CD4-positive, alpha-beta T cell treated with Interleukin-6 for 4 hours (primary cell): ENCODE results near the gene CYB5A.
"Not testable (repeated sequence)": the region's sequence is repeated elsewhere in the genome, so short reads cannot be mapped to it uniquely, and the experiment has no call there.

Experiments
- DNase-seq: peaks from one replicate; pipeline ENCODE4 v3.0.0-alpha.2; 2020; ENCODE audit warnings: mixed read lengths

Gene CYB5A, protein sequence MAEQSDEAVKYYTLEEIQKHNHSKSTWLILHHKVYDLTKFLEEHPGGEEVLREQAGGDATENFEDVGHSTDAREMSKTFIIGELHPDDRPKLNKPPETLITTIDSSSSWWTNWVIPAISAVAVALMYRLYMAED

DNA sequence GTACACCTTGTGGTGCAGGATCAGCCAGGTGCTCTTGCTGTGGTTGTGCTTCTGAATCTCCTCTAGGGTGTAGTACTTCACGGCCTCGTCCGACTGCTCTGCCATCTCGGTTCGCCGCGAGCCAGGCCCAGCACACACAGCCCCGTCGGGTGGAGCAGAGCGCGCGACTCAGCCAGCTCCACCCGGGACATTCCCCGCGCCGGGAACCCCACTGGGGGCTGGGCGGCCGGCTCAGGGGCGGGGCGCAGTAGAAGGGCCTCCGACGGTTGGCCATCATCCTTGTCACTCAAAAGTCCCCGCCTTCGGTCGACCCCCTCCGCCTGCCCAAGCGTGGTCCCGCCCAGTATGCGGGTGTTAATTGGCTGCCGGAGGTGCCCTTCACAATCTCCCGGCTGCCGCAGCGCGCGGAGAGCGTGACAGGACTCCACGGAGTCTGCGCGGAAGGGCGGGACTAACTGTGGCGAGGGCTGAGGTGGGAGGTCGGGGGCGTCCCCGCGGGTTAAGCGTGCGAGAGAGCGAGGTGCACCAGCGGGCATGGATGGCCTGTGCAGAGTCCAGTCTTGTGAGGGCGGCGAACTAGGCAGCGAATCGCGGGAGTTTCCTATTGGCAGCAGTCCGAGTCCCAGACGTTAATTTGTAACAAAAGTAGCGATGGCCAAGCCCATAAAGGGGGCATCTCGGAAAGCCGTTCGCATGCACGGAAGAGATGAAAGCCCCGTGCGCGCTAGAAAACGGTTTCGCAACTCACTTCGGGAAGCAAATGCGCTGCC lies at the start of gene CYB5A:
CYB5A (minus strand) TSS at position 193 of the 770 bp plus-strand sequence; CDS start at position 105, 88 bp downstream.
- DNase-seq: peak; percentile 98

DNA sequence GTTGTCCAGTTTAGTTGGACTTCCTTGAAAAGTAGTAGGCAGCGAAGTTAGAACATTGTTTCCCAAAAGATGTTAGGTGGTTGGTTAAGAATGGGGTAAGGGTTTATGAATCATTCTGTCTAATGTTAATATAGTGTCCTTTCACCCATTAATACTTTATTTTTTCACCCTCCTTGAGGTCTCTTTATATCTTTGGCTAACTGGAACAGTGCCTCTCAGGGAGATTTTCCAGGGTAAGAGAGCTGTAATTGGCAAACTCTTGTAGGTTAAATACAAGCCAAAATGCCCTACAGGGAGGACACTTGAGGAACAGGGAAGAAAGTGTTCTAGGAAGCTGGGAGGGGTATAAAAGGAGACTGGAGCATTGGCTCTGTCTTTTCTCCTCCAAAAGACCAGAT lies 46.1 kb upstream of the CYB5A start:
- no peak for DNase-seq

DNA sequence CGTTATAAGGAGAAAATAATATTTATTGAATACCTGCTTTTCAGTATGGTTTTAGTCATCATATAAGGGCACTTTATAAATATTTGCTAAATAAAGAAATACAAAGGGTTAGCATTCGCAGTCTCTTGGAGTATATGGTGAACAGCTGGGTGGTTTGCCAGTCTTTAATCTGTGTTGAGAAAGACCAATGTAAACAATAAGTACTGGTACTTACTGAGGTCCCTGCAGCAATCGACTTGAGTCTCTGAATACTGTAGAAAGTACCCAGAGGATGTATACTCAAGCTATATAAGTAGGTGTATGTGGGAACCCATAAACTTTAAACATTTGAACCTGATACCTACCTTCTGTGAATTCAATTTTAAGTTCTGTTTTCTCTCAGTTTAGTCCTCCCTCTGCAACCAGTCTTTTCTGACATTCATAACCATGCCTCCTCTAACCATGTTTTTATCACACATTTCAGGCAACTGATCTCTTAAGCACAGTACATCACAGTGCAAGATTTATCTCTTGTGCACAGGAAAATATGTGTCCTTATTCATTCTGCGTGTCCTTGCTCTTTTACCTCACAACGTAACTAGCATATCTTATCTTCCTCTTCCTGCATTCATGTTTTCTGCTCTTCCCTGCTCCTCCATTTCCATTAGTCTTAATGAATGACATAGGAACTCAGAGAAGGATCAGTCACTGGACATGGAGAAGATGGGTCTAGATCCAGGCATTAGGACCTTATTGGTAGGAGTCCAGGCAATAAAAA lies 45.6 kb upstream of the CYB5A start:
- DNase-seq: no peak

DNA sequence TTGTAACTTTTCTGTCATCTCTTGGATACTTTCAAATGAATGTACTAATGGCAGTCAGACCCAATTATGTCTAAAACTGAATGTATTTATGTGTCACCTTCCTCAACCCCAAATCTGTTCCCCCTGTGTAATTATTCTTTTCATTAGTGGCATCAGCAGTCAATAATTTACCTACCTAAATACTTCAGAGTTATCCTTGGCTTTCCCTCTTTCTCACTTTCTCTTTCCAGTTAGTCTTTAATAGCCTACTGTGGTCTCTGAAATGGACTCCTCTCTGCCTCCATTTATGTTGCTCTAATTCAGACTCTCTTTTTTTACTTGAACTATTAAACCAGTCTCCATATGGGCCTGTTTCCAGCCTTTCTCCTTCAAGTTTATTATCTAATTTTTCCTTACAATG lies 44.9 kb upstream of the CYB5A start:
- DNase-seq: no peak

DNA sequence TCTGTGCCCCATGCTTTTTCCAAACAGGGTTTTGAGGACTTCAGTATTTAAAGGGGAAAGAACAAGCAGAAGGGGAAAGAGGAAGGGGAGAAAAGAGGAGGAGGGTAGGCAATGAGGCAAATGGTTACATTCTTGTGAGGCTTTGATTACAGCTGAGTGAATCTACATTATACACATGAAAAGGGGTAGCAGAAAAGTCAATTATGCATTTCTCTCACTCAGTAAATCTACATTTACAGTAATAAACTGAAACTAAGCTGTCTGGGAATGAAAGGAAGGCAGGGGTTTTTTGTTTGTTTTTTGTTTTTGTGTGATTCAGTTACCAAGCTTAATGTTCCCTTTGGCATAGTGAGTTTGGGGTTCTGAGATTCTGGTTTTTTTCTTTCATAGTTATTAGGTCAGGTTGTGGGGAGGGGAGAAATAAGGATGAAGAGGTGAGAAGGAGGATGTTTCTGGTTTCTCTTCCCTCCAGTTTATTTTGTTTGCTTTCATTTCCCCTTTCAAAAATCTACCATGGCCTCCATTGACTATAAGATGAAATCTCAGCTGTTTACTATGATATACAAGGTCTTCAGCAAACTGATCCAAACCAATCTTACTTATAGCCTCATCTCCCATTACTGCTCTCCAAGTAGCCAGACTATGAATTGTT lies 42.6 kb upstream of the CYB5A start:
- DNase-seq: no peak

DNA sequence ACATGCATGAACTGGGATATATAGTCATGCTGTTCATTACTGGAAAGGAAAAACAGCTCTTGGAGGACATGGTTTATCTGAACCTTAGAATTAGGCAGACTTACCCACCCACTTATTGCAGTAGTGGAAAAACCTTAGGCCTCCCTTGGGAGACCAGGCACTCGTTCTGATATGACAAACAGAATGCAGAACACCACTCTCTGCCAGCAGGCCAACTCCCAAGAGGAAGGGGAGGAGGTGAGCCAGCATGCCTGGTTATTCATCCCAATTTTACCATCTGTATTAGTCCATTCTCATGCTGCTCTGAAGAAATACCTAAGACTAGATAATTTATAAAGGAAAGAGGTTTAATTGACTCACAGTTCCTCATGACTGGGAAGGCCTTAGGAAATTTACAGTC lies 41.3 kb upstream of the CYB5A start:
- DNase-seq: no peak

DNA sequence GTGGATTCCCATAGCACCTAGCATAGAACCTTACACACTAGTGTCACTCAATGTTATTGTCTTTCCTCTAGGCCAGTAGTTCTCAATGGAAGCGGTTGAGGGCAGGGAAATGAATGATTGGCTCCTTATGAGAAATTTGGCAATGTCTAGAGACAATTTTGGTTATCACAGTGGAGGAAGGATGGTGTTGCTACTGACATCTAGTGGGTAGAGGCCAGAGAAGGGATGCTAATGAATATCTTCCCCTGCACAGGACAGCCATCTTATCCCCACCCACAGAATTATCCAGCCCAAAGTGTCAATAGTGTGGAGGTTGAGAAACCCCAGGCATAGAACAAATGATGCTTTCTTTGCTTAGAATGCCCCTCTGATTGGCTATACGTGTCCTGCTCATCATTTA lies 39.6 kb upstream of the CYB5A start:
- DNase-seq: no peak

DNA sequence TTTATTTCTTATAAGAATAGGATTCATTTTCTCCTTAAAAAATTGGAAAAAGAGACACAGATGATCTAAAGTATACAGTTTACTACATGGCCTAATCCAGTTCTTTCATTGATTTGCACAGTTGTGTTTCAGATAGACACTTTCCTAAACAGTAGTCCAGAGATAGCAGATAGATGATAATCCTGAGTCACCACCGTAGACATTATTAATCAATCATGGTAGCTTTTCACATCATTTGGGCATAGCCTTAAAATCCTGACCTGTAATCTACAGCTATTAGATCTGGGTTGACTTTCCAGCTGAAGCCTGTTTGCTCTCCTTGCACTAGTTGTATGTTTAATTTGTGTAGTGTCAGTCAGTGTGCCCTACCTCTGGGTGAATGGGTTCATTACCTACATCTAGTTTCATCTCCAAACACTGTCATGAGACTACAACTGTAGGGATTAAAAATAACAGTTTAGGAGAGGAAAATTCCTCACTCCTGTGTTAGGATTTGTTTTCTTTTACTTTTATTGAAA lies 38.0 kb upstream of the CYB5A start:
- DNase-seq: no peak

DNA sequence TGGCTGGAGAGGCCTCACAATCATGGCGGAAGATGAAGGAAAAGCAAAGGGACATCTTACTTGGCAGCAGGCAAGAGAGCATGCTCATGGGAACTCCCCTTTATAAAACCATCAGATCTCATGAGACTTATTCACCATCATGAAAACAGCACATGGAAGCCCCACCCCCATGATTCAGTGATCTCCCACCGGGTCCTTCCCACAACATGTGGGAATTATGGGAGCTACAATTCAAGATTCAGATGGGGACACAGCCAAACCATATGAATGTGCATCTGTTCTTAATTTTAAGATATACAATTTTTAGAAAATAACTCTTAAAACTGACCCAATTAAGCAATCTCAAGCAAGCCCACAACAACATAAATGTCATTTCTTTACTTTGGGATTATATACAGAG lies 36.4 kb upstream of the CYB5A start:
- DNase-seq: no peak

DNA sequence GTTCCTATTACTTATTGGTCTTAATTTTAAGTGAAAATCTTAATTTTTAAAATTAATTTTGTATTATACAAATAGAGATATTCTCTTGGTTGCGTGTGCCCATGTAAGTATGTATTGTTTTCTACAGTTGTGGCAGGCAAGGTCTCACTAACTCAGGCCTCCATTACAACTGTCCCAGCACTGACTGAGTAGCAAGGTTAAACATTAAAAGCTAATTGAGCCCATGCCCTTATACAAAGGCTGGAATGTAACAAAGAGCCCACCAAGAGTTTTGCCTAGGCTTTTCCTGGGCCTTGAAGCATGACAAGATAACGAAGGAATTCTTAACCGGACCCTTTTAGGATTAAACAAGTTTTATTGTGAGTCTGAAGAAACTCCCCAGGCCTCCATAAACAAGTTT lies 35.0 kb upstream of the CYB5A start:
- DNase-seq: not testable (repeated sequence)

DNA sequence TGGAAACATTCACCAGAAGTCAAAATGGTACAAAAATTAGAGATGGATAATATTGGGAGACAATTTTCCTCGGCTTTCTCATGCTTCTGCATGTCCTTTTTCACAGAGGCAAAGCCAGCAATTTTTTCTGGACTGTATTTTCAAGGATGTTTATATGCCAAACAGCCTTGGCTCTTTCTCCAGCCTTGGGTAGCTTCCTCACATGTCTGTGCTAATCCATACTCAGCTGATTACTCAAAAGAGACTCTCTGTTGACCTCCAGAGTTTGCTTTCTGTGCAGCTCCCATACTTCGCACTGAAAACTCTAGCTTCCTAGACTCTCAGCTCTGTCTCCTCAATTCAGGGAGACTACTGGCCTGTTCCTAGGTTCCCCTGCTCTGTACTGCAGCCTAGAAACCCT lies 34.5 kb upstream of the CYB5A start:
- DNase-seq: no peak

DNA sequence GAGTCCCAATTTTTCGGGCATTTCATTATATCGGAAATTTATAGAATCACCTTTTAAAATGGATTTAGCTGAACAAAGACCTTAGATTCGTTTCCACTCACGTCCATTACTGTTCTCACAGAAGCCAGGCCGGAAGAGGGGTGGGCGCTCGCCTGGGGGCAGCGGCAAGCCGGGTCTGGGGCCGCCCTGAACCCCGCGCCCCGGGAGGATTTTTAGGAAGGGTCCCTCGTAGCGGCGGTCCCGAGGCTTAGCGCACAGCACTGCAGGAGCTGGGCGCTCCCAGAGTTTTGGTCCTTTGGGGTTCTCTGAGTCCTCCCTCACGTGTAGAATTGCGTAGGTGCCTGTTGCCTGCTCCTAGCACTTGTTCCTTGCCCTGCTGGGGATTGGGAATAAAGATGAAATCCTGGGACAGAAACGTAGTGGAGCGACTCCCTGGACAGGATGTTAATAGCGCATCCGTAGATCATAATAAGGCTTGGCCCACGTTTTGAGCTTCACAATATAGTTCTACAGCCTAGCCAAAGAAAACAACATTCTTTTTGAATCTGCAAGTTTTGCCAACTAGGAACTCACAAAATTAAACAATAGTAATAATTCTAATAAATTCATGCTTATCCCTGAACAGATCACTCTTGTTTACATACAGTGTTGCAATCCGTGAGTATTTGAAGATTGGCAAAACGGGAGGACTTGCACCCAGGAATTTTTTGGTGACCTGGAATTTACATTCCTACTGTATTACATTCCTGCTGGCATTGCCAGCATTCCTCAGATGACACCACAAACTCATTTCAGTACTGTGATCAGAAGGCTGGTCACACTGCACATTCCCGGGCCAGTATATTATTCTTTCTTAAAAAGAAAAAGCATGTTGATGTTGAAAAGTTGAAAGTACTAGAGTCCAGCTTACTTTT lies 24.8 kb upstream of the CYB5A start:
- no peak for DNase-seq

DNA sequence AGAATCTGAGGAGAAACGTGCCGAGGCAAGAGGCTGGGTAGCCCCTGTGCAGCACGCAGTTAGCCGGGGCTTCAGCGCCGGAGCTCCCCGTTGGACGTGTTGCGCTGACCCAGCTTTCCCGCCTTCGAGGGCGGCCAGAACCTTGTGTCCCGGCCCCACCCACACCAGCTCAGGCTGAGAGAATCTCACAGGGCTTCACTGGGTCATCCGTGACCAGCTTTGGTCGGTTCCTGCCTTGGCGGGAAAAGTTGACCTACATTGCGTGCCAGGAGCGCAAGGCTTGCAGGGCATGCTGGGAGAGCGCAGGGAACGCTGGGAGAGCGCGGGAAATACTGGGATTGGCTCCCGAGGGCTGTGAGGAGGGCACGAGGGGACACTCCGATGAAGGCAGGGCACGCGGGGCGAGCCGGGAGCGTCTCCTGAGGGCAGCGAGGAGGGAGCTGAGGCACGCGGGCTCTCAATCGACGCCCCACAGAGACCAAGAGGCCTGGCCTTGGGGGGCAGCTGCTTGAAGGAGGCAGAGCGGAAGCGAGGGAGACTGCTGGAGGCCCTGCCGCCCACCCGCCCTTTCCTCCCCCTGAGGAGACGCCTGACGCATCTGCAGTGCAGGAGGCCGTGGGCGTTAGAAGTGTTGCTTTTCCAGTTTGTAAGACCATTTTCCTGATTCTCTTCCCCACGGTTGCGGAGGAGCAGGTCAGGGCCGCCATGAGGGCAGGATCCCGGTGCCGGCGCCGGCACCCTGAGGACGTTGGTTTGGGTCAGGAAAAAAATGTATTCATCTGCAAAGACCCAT lies 23.9 kb upstream of the CYB5A start, which contains the start of gene C18orf63:
C18orf63 (plus strand) TSS at position 376 of the 793 bp plus-strand sequence. CDS start 2,027 bp downstream, outside the sequence.
- DNase-seq: no peak

DNA sequence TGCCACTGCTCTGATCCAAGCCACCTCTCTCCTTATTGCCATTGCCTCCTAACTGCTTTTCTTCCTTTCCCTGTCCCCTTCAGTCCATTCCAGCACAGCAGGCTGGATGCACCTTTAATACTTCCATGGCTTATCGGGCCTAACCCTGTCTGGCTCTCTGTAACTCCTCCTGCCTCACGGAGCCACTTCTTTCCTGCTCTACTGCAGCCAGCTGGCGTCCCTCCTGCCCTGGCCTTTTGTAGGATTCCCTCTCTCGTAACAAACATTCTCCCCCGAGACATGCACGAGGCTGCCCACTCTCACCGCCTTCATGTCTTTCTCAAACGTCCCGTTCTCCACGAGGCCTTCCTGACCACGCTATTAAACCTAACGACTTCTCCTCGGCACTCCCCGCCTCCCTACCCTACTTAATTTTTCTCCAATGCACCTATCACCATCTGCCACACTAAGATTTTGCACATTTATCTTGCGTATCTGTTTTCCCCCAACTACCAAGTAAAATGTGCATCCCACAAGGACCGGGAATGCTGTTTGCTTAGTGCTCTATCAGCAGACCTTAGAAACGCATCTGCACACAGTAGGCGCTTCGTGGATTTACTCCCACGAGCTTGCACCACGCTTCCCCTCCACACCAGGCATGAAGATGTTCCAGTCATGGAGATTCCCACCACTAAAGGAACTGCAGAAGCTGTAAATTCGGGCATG lies 23.1 kb upstream of the CYB5A start:
- DNase-seq: no peak

DNA sequence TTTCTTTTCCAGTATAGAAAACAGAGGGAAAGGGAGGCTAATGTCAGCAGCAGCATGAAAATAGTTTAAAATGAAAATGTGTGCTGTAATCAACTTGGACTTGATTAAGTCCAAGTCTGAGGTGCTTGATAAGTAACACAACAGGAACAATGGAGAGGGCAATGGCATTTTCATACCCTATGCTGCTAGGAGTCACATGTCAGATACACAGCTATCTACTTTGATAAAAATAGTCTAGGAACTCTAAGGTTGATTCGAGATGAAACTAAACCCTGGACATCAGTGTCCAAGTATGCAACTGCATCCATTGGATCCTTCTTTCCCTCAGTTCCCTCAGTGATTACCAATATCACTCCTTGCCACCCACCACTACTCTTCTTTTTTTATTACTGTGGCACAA lies 19.2 kb upstream of the CYB5A start:
- no peak for DNase-seq

DNA sequence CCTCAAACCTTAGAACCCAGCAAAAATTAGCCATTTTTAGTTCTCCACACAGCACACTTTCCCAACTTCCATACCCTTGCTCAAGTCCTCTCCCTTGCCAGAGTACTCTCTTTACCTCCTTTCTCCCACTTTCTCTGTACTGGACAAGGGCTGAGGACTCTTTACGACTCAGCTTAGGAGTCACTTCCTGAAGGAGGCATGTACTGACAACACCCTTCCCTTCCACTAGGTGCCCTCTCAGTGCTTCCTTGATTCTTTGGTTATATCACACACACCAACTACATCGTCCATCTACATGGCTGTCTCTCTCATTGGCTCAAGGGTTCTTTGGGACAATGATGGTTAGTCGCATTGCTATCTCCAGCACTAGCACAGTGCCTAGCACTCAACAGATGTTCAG lies 18.6 kb upstream of the CYB5A start:
- no peak for DNase-seq

DNA sequence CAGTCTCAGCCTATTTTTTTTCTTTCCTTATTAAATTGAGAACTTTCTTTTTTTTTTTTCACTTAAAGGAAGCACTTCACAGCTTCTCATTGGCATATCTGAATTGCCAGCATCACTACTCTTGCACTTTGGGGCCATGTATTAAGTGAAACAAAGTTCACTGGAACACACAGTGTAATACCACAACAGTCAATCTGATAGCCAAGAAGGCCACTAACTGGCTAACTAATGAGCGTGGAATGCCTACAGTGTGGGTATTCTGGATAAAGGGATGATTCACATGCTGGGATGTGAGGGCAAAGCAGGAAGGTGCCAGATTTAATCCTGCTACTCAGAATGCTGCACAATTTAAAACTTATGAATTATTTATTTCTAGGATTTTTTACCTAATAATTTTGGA lies 12.2 kb upstream of the CYB5A start:
- DNase-seq: no peak

DNA sequence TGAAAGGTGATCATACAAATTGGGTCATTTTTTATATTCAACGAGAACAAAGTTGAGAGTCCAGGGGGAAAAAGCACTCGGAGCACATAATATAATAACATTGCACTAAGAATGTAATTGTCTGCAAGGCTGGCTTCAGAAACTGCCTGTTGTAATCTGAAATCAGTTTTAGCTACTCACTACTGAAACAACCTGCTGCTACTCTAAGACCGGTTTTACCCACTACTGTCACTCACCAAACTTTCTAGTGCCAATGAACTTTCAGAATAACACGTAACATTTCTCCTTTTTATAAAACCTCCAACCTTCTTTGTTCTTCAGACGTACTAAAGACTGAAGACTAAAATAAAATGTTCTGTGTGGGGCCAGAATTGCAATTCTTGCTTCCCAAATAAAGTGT lies 11.5 kb upstream of the CYB5A start:
- no peak for DNase-seq

DNA sequence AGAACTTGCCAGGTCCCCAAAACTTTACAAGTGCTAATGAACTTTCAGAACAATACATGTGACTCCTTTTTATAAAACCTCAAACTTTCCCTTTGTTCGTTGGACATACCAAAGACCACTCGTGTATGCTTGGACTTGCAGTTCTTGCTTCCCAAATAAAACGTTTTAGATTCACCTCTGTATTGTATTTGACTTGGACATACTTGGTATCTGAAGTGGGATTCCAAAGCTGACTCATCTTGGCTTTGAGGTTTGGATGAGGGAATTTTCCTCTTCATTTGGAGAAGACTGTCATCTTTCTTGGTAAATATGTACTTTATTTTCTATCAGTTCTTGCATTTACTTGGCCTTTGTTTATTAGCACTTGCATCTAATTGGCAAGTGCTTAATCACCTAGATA lies 8.0 kb upstream of the CYB5A start:
- no peak for DNase-seq

DNA sequence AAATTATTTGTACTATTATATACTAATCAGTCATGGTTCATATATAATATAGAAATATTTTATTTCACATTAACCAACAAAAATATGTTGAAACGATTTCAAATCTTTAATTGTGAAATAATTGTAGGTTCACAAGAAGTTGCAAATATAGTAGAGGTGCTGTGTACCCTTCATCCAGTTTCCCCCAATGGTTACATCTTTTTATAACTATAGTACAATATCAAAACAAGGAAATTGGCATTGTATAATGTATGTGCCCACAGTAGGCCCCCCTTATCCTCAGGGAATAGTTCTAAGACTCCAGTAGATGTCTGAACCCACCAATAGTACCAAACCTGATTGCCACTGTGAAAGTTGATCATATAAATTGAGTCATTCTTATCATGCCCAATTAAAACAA lies 7.4 kb upstream of the CYB5A start:
- DNase-seq: no peak

DNA sequence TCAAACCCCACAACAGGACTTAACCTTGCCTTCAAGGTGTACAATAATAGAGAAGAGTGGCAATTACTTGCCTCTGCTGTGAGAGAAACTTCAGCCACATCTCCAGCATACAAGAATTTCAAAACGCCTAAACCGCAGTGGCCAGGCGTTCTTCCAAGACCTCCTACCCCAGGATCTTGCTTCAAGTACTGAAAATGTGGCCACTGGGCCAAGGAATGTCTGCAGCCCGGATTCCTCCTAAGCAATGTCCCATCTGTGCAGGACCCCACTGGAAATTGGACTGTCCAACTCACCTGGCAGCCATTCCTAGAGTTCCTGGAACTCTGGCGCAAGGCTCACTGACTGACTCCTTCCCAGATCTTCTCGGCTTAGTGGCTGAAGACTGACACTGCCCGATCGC lies 2.8 kb upstream of the CYB5A start:
- no peak for DNase-seq
